Fibroblast of mammary gland (primary cell): ENCODE measurements around the gene HOXB2.

Experiments used
- DNase-seq: peaks from one replicate; pipeline ENCODE4 v3.0.0-alpha.2; 2010; ENCODE audit warnings: low read depth
- H3K4me3 ChIP-seq: 2 replicates; pipeline ENCODE4 v1.5.1; 2011; ENCODE audit warnings: low read depth, mild to moderate bottlenecking, low read length, moderate library complexity; ENCODE audit not compliant: control insufficient read depth
- CTCF ChIP-seq: conservative IDR thresholded peaks from 2 replicates; pipeline ENCODE4 v1.5.1; 2011; ENCODE audit warnings: low read depth, low read length, inconsistent platforms; ENCODE audit not compliant: control insufficient read depth, insufficient read depth

HOXB2 gene

GRCh38 chr17:48547808-48548522, 3.1 kb upstream of the HOXB2 start:
- peak overlapping the region; percentile 44 for H3K4me3 ChIP-seq
- DNase-seq, result peak; percentile 78

GRCh38 chr17:48546924-48547807, 2.3 kb upstream of the HOXB2 start:
- peak overlapping the region; percentile 44 for H3K4me3 ChIP-seq

More at GRCh38 chr17:48547808-48548522, 3.1 kb upstream of the HOXB2 start:
- TF ChIP-seq CTCF, result no peak

GRCh38 chr17:48546137-48546923, 1.4 kb upstream of the HOXB2 start:
- DNase-seq, result peak; percentile 80

More at GRCh38 chr17:48546924-48547807, 2.3 kb upstream of the HOXB2 start:
- DNase-seq, result no peak
- TF ChIP-seq CTCF, result no peak

DNA sequence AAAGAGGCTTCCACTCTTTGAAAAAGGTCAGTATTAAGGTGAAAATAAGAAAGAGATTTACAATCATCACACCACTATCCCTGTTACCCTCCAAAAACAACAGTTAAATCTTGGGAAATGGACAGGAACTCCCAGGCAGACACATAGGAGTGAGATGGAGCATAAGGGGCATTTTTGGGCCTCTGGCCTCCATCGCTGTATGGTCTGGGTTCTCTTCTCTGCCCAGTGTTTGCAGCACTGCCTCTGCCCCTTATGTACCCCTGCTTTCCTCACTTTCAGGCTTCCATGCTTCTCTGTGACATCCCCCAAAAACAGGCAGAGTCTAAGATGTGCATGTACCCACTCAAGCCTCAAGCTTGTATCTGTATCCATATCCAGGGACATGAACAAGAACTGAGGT, 630 bp upstream of the HOXB2 start:
- TF ChIP-seq CTCF, result no peak
- H3K4me3 ChIP-seq, result no peak overlapping the region
- no peak for DNase-seq

More at GRCh38 chr17:48546137-48546923, 1.4 kb upstream of the HOXB2 start:
- H3K4me3 ChIP-seq, result peak overlapping the region; percentile 44
- TF ChIP-seq CTCF, result no peak

DNA sequence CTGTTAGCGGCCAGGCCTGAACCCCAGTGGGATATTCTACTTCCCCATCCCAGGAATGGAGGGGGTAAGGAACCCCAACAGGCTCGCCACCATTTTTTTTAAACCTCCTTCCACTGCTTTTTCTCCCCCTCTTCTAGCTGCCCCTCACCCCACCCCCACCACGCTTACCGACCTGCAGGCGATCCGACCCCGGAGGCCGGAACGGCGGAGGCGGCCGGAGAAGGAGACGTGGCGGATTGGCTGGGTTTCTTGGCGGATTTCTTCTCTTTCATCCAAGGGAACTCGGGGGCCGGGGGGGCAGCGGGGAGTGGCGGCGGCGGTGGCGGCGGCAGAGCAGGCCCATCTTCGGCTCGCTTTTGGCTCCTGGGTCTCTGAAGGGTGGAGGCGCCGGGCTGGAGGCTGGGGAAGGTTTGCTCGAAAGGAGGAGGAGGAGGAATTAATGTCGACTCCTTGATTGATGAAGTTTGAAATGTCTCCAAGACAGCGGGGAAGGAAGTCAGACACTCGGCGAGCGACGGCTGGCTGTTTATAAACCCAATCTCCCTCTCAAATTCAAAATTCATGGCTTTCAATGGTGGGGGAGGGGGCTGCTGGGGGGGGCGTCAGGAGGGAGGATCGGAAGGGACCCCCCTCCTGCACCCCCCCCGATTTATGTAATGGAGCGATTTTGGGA, 424 bp downstream of the HOXB2 start:
- no peak for TF ChIP-seq CTCF
- H3K4me3 ChIP-seq, result peak overlapping the region; percentile 95
- peak; percentile 91 for DNase-seq
